NCI-H2196 treated with DMSO at 0.1 percent for 48 hours (cell line): ENCODE measurements around the gene NPEPPS.

Experiments
- DNase-seq: peaks from one replicate; lab custom pipeline; 2025; ENCODE audit not compliant: unreplicated experiment; lab: John Stamatoyannopoulos, UW

NPEPPS gene

DNA sequence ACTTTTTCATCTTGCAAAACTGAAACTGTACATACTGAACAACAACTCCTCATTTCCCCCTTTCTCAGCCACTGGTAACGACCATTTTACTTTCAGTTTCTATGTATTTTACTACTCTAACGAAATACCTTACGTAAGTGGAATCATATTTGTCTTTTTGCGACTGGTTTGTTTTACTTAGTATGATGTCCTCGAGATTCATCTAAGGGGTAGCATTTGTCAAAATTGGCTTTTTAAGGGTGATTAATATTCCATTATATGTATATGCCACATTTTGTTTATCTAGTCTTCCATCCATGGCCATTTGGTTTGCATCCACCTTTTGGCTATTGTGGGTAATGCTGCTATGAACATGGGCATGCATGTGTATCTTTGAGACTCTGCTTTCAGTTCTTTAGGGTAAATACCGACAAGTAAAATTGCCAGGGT lies 129.2 kb downstream of the NPEPPS start:
- DNase-seq = no peak

DNA sequence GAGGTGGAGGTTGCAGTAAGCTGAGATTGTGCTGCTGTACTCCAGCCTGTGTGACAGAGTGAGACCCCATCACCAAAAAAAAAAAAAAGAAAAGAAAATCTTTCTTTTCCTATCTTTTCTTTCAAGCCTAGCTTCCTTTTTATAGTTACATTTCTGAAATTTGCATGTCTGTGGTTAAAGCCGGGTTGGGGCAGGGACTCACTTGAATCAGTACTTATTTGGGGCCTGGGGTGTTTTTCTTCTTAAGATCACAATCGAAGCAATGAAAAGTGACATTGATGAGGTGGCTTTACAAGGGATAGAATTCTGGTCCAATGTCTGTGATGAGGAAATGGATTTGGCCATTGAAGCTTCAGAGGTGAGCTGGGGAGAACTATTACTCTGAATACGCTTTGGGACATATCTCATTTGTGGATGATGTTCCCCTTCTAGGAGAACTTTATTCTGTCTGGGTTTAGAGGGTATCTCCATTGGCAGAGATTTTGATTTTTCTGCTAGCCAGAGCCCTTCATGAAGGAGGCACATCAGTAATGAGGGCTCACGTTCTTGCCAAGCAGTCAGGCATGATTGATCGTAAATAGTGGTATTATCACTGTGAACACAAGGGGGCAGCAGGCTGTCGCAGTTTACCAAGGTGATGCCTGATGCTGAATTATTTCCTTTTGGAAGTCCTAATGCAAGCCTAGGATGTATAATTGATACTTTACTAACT lies 133.2 kb downstream of the NPEPPS start:
- peak; percentile 44 for DNase-seq

DNA sequence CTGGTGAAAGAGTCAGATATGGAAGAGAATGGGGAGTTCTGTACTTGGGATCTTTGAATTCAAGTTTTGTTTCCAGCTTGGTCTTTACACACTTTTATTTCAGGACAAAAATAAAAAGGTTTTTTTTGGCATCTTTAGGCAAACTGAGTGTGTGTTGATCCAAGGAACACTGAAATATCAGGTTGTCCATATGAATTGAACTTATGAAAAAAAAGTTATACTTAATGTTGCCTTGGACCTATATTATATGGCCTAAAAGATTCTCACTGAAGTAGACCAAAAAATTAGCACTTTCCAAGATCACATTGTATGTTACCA lies 133.7 kb downstream of the NPEPPS start:
- DNase-seq = no peak

DNA sequence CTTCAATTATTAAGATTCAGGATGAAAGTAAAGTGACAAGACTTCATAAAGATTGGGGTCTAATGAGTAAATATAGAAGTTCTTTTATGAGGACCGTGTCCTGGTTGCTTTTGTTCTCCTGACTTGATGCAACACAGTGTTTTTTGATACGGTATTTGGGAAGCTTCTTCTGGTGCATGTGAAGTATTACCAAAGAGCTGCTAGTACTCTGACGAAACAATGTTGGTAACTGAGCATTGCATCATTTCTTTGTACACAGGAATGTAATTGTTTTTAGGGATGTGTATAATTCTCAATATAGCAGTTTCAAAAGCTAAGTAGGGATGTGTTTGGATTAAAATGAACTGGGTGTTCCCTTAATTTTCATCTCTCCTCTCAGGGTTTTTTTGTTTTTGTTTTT lies 134.7 kb downstream of the NPEPPS start:
- no peak for DNase-seq

DNA sequence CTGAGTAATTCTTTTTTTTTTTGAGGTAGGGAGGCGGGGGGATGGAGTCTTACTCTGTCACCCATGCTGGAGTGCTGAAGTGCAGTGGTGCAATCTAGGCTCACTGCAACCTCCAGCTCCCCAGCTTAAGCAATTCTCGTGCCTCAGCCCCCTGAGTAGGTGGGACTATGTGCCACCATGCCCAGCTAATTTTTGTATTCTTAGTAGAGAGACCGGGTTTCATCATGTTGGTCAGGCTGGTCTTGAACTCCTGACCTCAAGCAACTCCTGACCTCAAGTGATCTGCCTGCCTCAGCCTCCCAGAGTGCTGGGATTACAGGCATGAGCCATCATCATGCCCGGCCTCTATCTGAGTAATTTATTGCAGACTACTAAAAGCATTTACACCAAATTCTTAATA lies 138.2 kb downstream of the NPEPPS start:
- no peak for DNase-seq

DNA sequence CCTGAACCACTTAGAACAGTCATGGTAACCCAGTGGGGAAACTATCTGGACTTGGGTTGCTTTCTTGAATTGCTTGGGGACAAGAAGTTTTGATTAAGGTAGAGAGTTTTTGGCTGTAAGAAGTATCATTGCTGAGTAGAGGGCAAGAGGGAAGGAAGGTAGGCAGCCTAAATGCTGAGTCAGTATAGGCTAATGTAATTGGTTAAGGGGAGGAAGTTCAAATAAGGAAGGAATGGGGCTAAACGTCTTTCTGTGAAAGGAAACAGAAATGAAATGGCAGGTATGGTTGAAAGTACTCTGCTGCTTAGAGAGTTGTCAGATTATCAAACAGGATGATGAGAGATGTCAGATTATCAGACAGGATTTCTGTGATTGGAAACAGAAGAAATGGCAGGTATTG lies 139.2 kb downstream of the NPEPPS start:
- no peak for DNase-seq
